Myocyte (in vitro differentiated cells): ENCODE results near the gene ARF3. TPM values are rescaled to one million over a fixed set of nuclear protein-coding genes. Genes with fewer than 3 reads are reported as not detected.

Experiments used
- DNase-seq: peaks from one replicate; pipeline ENCODE4 v3.0.0-alpha.2; 2012; ENCODE audit warnings: low read depth
- total RNA-seq: library from RNA; depleted of rRNA; stranded (reverse); fragments of >200 nt; gene quantifications from 2 replicates; pipeline ENCODE4 v1.2.3, GENCODE V29; 2014

ARF3 gene
- total RNA-seq, 1 donor from 2014 or later, result 47.6 TPM

DNA sequence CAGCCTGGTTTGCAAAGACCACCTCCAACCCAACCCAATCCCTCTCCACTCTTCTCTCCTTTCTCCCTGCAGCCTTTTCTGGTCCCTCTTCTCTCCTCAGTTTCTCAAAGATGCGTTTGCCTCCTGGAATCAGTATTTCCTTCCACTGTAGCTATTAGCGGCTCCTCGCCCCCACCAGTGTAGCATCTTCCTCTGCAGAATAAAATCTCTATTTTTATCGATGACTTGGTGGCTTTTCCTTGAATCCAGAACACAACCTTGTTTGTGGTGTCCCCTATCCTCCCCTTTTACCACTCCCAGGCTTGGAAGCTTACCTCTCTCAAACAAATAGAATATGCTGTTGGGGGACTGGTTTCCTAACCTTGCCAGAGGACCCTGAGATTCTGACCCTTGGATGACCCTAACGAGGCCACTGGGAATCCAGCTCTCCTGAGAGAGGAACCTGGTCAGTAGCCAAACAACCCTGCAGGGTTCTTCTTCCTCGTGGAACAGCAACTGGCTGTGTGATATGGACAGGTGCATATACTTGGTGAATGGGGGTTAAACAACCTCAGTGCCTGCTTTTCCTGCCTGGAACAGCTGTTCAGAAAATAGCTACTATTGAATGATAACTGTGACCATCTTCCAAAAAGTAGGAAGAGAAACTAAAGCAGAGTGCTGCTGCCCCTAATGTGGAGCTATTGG lies 25.3 kb upstream of the ARF3 start:
- DNase-seq, result no peak

GRCh38 chr12:48981757-48982157 lies 24.5 kb upstream of the ARF3 start:
- DNase-seq, result no peak

DNA sequence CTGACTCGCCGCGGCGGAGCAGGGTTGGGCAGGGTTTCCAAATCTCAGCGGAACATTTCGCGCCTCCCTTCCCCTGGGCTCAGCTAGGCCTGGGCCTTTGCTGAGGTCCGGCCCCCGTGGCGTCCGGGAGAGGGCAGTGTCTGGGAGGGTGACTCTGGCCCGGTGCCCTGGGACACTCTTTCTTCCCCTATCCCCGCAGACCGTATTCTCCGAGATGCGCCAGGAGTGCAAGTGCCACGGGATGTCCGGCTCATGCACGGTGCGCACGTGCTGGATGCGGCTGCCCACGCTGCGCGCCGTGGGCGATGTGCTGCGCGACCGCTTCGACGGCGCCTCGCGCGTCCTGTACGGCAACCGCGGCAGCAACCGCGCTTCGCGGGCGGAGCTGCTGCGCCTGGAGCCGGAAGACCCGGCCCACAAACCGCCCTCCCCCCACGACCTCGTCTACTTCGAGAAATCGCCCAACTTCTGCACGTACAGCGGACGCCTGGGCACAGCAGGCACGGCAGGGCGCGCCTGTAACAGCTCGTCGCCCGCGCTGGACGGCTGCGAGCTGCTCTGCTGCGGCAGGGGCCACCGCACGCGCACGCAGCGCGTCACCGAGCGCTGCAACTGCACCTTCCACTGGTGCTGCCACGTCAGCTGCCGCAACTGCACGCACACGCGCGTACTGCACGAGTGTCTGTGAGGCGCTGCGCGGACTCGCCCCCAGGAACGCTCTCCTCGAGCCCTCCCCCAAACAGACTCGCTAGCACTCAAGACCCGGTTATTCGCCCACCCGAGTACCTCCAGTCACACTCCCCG lies 23.9 kb upstream of the ARF3 start:
- no peak for DNase-seq

GRCh38 chr12:48980389-48980952 lies 23.2 kb upstream of the ARF3 start:
- no peak for DNase-seq

- DNase-seq, result no peak
Measured at GRCh38 chr12:48979602-48980388, 22.5 kb upstream of the ARF3 start.

- no peak for DNase-seq
Measured at GRCh38 chr12:48978741-48979601, 21.7 kb upstream of the ARF3 start.

- no peak for DNase-seq
Measured at GRCh38 chr12:48978291-48978740, 21.0 kb upstream of the ARF3 start, which contains the start of gene WNT1. WNT1 (plus strand) TSS chr12:48978322; CDS start chr12:48978651, 329 bp downstream.

DNA sequence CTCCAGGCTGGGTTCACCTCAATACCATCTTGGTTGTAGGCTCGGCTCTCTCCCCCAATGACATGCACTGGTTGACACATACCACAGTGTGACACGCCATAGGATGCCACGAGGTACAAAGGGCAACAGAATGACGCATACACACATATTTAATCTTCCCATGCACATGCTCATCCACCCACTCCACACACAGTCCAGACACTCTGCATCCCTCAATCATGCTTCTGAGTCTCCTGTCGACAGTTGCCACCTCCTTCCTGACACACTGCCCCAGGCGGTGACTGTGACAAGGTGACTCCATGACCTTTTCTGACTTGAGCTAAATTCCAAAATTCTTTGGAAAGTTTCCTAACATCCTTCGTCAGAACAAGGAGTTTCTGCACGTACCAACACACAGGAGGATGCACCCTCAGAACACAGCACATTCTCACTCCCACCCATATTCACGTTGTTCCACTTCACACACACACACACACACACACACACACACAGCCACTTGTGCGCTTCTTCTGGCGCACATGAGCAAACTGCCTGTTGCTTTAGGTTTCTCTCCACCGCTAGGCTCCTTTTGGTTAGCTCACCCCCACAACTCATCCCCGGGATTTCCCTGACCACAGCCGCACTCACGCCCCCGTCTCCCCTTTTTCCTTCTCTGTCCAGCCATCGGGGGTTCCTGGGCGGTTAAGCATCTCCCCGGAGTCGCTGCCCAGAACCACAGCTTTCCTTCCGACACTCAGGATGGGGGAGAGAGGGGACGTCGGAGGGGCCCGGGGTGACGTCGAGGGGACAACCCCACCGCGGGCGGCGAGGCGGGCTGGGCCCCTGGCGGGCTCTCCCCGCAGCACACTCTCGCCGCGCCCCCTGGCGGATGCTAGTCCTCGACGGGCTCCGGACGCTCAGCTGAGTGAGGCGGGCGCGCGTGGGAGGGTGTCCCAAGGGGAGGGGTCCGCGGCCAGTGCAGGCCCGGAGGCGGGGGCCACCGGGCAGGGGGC lies 20.3 kb upstream of the ARF3 start:
- DNase-seq, result no peak

DNA sequence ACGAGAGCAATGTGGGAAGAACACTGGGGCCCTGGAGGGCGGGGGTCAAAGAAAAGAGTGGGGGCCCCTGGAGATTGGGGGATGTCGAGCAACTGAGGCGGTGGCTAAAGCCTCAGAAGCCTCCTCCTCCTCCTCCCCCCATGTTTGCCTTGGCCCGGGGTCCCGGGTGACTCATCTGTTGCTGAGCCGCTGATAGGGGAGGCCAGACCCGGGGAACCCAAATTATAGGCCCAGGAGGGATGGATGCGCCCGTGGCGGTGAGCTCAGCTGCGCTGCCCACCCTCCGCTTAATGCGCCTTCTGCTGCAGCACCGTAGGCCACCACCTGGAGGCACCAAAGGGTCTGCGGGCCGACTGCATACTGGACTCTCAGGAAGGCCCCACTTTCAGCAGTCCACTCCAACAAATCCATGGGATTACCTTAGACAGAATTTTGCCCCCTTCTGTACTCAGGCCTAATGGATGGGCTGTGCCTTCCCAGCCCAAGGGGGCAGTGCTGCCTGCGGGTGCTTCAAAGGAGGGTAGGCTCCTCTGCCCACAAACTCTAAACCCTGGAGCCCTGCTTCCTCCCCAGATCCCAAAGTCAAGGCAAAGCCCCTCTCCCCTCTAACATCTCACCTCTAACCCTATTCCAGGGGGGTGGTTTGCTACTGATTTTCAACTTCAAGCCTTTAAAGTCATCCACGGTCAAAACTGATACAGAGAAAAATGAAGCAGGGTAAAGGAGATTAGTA lies 16.8 kb upstream of the ARF3 start:
- DNase-seq, result no peak

GRCh38 chr12:48973531-48973930 lies 16.2 kb upstream of the ARF3 start:
- DNase-seq, result peak; percentile 76

DNA sequence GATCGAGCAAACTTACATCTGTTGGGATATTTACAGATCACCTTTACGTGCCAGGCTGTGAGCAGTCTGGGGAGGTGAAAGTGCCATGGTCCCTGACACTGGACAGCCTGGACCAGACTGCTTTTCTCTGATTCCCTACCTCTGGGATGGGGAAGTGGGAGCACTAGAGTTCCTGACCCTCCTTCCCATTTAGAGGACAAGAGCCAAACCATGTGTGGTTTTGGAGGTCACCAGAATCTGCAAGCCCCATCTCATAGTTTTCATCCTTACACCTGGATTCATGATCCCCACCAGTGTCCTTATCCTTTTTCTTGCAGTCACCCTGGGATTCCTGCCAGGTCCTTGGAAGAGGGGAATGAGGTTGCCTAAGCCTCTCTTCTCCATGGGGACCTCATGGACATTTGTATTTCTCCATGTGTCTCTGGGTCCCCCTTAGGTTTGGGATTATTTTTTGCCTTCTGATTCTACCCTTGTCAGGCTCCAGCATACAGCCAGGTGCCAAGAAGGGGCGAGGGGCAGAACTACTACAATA lies 15.7 kb upstream of the ARF3 start:
- no peak for DNase-seq

GRCh38 chr12:48972213-48972951 lies 15.1 kb upstream of the ARF3 start:
- DNase-seq, result peak; percentile 88

DNA sequence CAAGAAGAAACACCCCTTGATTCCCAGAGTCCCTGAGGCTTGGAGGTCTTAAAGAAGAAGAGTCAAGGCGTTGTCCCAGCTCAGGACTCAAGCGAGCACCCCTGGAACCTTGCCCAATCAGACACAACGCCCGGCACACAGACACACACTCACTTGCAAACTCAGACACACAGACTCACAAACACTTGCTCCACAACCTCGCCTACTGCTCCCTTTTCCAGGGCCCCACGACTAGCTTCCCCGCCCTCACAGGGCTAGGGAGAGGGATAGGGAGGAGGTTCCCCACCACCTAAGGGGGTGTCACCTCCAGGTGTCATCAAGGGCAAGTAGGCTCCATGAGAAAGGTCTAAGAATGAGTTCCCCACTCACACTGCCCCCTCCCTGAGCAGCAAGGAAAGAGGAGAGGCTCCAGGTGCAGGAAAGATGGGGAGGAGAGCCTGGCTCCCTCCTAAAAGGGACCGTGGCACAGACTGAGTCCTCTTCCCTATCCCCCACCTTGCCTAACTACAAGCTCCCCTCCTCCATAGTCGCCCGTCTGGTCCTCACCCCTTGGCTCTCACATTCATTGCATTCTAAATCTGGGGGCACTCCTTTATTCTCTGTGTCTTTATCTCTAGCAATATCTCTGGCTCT lies 13.5 kb upstream of the ARF3 start:
- DNase-seq, result no peak

DNA sequence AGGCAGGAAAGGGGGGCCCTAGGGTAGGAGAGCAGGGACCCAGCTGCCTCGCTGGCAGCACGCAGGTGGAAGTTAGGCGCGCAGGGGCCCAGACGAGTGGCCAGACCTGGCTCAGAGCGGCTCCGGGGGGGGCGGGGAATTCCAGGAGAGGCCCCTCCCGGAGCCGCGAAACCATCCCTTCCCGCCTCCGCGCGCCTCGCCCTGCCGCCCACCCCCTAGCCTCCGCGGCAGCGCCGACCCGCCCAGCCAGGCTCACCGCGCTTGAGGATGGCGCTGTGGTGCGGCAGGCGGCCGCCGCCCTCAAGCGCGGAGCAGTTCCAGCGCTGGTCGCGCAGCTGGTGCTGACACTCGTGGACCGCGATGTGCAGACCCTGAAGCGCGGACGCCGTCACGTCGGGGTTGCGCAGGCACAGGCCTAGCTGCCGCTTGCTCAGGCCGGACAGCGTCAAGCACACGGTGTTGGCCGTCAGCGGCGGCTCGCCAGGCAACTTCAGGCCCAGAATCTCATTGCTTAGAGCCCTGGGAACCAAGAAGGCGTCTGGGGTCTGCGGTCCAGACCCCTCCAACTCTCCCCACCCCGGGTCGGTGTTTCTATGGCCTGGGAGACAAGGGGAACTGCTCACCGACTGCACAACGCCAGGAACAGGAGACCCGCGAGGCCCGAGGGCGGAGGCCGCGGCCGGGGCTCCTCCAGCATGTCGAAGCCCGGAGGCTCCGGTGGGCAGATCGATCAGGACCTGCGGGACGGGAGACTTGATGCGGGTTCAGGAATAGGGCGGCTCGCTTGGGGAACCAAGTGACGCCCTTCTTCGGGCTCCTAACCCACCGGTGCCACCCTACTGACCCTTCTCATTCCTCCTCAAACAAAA lies 12.8 kb upstream of the ARF3 start:
- DNase-seq, result no peak

- DNase-seq, result no peak
Measured at GRCh38 chr12:48969160-48969771, 12.0 kb upstream of the ARF3 start.

DNA sequence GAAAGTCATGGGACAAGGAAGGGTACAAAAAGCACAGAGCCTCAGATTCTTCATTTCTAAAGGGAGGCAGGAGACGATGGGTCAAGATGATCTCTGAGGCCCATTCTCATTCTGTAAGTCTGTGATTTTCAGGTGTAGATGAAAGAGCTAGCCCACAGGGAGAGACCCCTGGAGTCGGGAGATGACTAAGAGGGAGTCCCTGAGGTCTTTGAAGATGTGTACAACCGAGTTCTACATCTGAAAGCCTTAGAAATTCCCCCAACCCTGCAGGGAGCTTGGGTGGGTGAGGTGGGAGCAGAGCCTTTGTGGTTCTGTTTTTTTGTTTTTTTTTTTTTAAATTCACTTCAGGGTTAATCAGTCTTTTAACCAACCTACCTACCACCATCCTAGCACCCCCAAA lies 11.2 kb upstream of the ARF3 start:
- DNase-seq, result no peak
